Ureter (tissue), 1 donor: Measurements from ENCODE around the gene ABCF2. TPM values are rescaled to one million over a fixed set of nuclear protein-coding genes. Genes with fewer than 3 reads are reported as not detected.

Experiments
- DNase-seq: peaks from one replicate; pipeline ENCODE4 v3.0.0-alpha.2; 2020; ENCODE audit warnings: low spot score
- total RNA-seq: library from RNA; stranded (reverse); gene quantifications from one replicate; pipeline ENCODE4 v1.2.4, GENCODE V29; 2023
- donor health status: DM: yes; HTN: yes; CAD: no.

The ABCF2 gene
- total RNA-seq, 1 donor from 2014 or later, result 33.9 TPM

GRCh38 chr7:151174246-151175046 is 52.6 kb downstream of the ABCF2 start:
- DNase-seq, result no peak

- no peak for DNase-seq
These were observed 53.4 kb downstream of the ABCF2 start for GRCh38 chr7:151173386-151174245.

- peak; percentile 76 for DNase-seq
These were observed 54.5 kb downstream of the ABCF2 start for GRCh38 chr7:151172273-151173141.

GRCh38 chr7:151168787-151169162 is 58.2 kb downstream of the ABCF2 start:
- no peak for DNase-seq

GRCh38 chr7:151168003-151168786 is 58.8 kb downstream of the ABCF2 start:
- no peak for DNase-seq

- no peak for DNase-seq
These were observed 59.6 kb downstream of the ABCF2 start, which contains the start of gene GBX1 for GRCh38 chr7:151167197-151167961. Gene GBX1 (minus strand): TSS chr7:151167694. CDS start chr7:151167548, 146 bp downstream.

GRCh38 chr7:151166629-151167196 is 60.3 kb downstream of the ABCF2 start:
- DNase-seq, result no peak

Other genes starting within 250 kb of the ABCF2 start
- gene KCNH2, start 248.9 kb downstream of the ABCF2 start, total RNA-seq, result 17.7 TPM
- 50.7 TPM for gene NOS3, start 236.2 kb downstream of the ABCF2 start, total RNA-seq
- gene ATG9B, start 202.7 kb downstream of the ABCF2 start, total RNA-seq, result 0.55 TPM
- 32.4 TPM for gene ABCB8, start 198.8 kb downstream of the ABCF2 start, total RNA-seq
- 0.34 TPM for gene ASIC3, start 178.7 kb downstream of the ABCF2 start, total RNA-seq
- 5.5 TPM for gene CDK5, start 169.3 kb downstream of the ABCF2 start, total RNA-seq
- 74.2 TPM for gene SLC4A2, start 167.6 kb downstream of the ABCF2 start, total RNA-seq
- 91.7 TPM for gene FASTK, start 146.4 kb downstream of the ABCF2 start, total RNA-seq
- gene TMUB1, start 143.7 kb downstream of the ABCF2 start, total RNA-seq, result 24.9 TPM
- gene AGAP3, start 140.7 kb downstream of the ABCF2 start, total RNA-seq, result 178 TPM
- not detected for gene GBX1, start 59.5 kb downstream of the ABCF2 start, total RNA-seq
- gene ASB10, start 40.0 kb downstream of the ABCF2 start, total RNA-seq, result not detected
- not detected for gene H2BK1, start 16.7 kb downstream of the ABCF2 start, total RNA-seq
- gene CHPF2, start 5.3 kb upstream of the ABCF2 start, total RNA-seq, result 43.0 TPM
- gene SMARCD3, start 21.5 kb upstream of the ABCF2 start, total RNA-seq, result 67.4 TPM
- gene NUB1, start 114.6 kb upstream of the ABCF2 start, total RNA-seq, result 56.4 TPM
- gene WDR86, start 182.8 kb upstream of the ABCF2 start, total RNA-seq, result 4.3 TPM
- not detected for gene CRYGN, start 212.9 kb upstream of the ABCF2 start, total RNA-seq